Endodermal cell (in vitro differentiated cells): Measurements from ENCODE around the gene PARP9. TPM values are rescaled to one million over a fixed set of nuclear protein-coding genes. Genes with fewer than 3 reads are reported as not detected.

ENCODE experiments used
- DNase-seq: peaks from one replicate; pipeline ENCODE4 v3.0.0-alpha.2; 2017
- H3K27ac ChIP-seq: 2 replicates; pipeline ENCODE4 v1.5.1; 2013; ENCODE audit warnings: mild to moderate bottlenecking, low read depth, low read length, moderate library complexity
- H3K27me3 ChIP-seq: 2 replicates; pipeline ENCODE4 v1.6.1; 2013; ENCODE audit warnings: mild to moderate bottlenecking, low read length, moderate library complexity; ENCODE audit not compliant: insufficient read depth, control insufficient read depth, poor library complexity, severe bottlenecking
- H3K36me3 ChIP-seq: 2 replicates; pipeline ENCODE4 v1.7.0; 2013; ENCODE audit warnings: mild to moderate bottlenecking, low read length, moderate library complexity; ENCODE audit not compliant: control insufficient read depth, insufficient read depth
- H3K4me1 ChIP-seq: one replicate; pipeline ENCODE4 v1.7.0; 2013; ENCODE audit warnings: low read length; ENCODE audit not compliant: control insufficient read depth, insufficient read depth
- H3K4me3 ChIP-seq: 2 replicates; pipeline ENCODE4 v1.5.1; 2013; ENCODE audit warnings: mild to moderate bottlenecking, low read length, moderate library complexity
- H3K9ac ChIP-seq: 2 replicates; pipeline ENCODE4 v1.6.1; 2013; ENCODE audit warnings: mild to moderate bottlenecking, low read length, moderate library complexity; ENCODE audit not compliant: poor library complexity, severe bottlenecking; ENCODE audit errors: extremely low read depth
- H3K9me3 ChIP-seq: 2 replicates; pipeline ENCODE4 v1.6.1; 2013; ENCODE audit warnings: mild to moderate bottlenecking, low read length, moderate library complexity; ENCODE audit not compliant: control insufficient read depth
- H3K27ac Mint-ChIP-seq: 2 replicates; pipeline ENCODE4 v1.8.0; 2020; ENCODE audit warnings: mixed read lengths
- H3K27me3 Mint-ChIP-seq: 2 replicates; pipeline ENCODE4 v1.8.0; 2021; ENCODE audit warnings: mild to moderate bottlenecking, mixed read lengths; ENCODE audit not compliant: insufficient read depth
- H3K36me3 Mint-ChIP-seq: 2 replicates; pipeline ENCODE4 v1.8.0; 2020; ENCODE audit warnings: low read depth, mixed read lengths
- H3K4me1 Mint-ChIP-seq: 2 replicates; pipeline ENCODE4 v1.8.0; 2020; ENCODE audit warnings: mixed read lengths
- H3K4me3 Mint-ChIP-seq: 2 replicates; pipeline ENCODE4 v1.8.0; 2020; ENCODE audit warnings: mild to moderate bottlenecking, moderate library complexity, mixed read lengths
- H3K9me3 Mint-ChIP-seq: 2 replicates; pipeline ENCODE4 v1.8.0; 2020; ENCODE audit warnings: mild to moderate bottlenecking, mixed read lengths
- CTCF ChIP-seq: fragments of 200-600 bp; sonication (generic); conservative IDR thresholded peaks from 2 replicates; pipeline ENCODE4 v1.5.0; 2021; ENCODE audit warnings: antibody characterized with exemption, mild to moderate bottlenecking
- WGBS, 2 experiments: methylation state at CpG; one replicate each; pipeline versions ENCODE4 v1.1.5 to v1.1.7; 2013; ENCODE audit warnings: missing lambda C conversion rate in 2 of 2, mixed read lengths in 1 of 2; ENCODE audit not compliant: insufficient coverage in 1 of 2, insufficient read length in 1 of 2; 5-methylcytosine and 5-hydroxymethylcytosine counted together
- total RNA-seq, 2 donors: library from RNA; stranded (reverse); fragmentation: NEBNext Ultra II Directional in 1 of 2; extraction: Animal tissue kit (Norgen Biotek cat#: 25700) in 1 of 2; gene quantifications; 2 replicates in 1 of 2; 3 replicates in 1 of 2; pipeline ENCODE4 v1.2.1, GENCODE V29; 2021

Gene PARP9
- total RNA-seq, 2 donors from 2014 or later, result 3.7 to 4.3 TPM

DNA sequence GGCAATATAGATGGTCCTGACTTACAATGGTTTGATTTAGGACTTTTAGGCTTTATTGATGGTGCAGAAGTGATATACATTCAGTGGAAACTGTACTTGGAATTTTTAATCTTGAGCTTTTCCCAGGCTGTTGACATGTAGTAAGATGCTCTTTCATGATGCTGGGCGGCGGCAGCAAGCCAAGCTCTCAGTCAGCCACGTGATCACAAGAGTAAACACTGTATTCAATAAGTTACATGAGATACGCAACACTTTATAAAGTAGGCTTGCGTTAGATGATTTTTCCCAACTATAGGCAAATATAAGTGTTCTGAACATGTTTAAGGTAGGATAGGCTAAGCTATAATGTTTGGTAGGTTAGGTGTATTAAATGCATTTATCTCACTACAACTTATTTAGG is 17.9 kb downstream of the PARP9 start:
- no peak for TF ChIP-seq CTCF
- no peaks in the 10 kb centered on the region for H3K36me3 ChIP-seq
- H3K9me3 Mint-ChIP-seq, result no peaks in the 10 kb centered on the region
- no peaks in the 10 kb centered on the region for H3K27me3 Mint-ChIP-seq
- no peak overlapping the region for H3K27ac Mint-ChIP-seq
- no peak overlapping the region for H3K4me3 Mint-ChIP-seq
- no peaks in the 10 kb centered on the region for H3K4me1 Mint-ChIP-seq
- no peaks in the 10 kb centered on the region for H3K27me3 ChIP-seq
- no peaks in the 10 kb centered on the region for H3K36me3 Mint-ChIP-seq
- no peak for DNase-seq
- H3K9ac ChIP-seq, result no peak overlapping the region
- H3K9me3 ChIP-seq, result no peaks in the 10 kb centered on the region
- WGBS, 2 experiments, result 90 to 94% methylated on average over 2 to 5 of the region's 5 CpGs
- H3K4me3 ChIP-seq, result no peak overlapping the region
- no peak overlapping the region for H3K27ac ChIP-seq
- no peaks in the 10 kb centered on the region for H3K4me1 ChIP-seq

DNA sequence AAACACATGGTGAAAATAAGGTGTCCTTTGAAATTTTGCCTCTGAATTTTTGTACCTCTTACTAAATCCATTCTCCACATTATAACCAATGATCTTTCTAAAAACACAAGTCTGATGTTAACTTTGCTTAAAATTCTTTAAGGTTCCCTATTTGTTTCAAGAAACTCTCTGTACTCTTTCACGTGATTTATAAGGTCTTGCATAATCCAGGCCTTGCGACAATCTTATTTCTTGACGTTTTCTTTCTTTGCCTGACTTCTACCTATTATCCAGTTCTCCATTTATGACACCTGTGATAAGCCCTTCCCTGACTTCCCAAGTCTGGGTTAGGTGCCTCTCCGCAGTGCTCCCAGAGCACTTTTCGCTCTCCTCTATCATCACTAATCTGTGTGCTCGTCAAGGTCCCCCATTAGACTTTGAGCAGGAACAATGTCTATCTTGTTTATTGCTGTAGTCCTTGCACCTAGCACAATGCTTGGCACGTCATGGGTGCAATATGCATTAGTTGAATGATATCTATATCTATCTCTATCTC is 25.1 kb downstream of the PARP9 start:
- Histone ChIP-seq H3K9me3 (no peaks in the 10 kb centered on the region), H3K4me3 (no peak overlapping the region), H3K9ac (no peak overlapping the region), H3K4me1 (peaks cover 8% of the 10 kb centered on the region), H3K27ac (no peak overlapping the region), H3K36me3 (no peaks in the 10 kb centered on the region), H3K27me3 (no peaks in the 10 kb centered on the region)
- no peaks in the 10 kb centered on the region for H3K9me3 Mint-ChIP-seq
- H3K36me3 Mint-ChIP-seq, result no peaks in the 10 kb centered on the region
- H3K27ac Mint-ChIP-seq, result no peak overlapping the region
- H3K4me1 Mint-ChIP-seq, result peaks cover 16% of the 10 kb centered on the region
- no peak for TF ChIP-seq CTCF
- DNase-seq, result peak; percentile 7
- H3K4me3 Mint-ChIP-seq, result no peak overlapping the region
- WGBS, 2 experiments, result 90 to 95% methylated on average over 3 to 7 of the region's 7 CpGs
- H3K27me3 Mint-ChIP-seq, result no peaks in the 10 kb centered on the region

GRCh38 chr3:122536632-122537001 is 27.5 kb downstream of the PARP9 start:
- Histone ChIP-seq H3K27ac (no peak overlapping the region), H3K27me3 (no peaks in the 10 kb centered on the region), H3K9me3 (no peaks in the 10 kb centered on the region), H3K9ac (no peak overlapping the region), H3K4me1 (peaks cover 8% of the 10 kb centered on the region), H3K36me3 (no peaks in the 10 kb centered on the region), H3K4me3 (no peak overlapping the region)
- Mint-ChIP-seq H3K9me3 (no peaks in the 10 kb centered on the region), H3K4me3 (no peak overlapping the region), H3K4me1 (peaks cover 21% of the 10 kb centered on the region), H3K36me3 (no peaks in the 10 kb centered on the region), H3K27me3 (no peaks in the 10 kb centered on the region), H3K27ac (peak overlapping the region; percentile 20)
- peak; percentile 60 for DNase-seq
- no peak for TF ChIP-seq CTCF
- WGBS, 2 experiments, result 53 to 62% methylated on average over 1 to 3 of the region's 3 CpGs
